Astrocyte (in vitro differentiated cells and primary cell): ENCODE results near the gene PDS5B. TPM values are rescaled to one million over a fixed set of nuclear protein-coding genes. Genes with fewer than 3 reads are reported as not detected.
"Not testable (repeated sequence)": the region's sequence is repeated elsewhere in the genome, so short reads cannot be mapped to it uniquely, and the experiment has no call there.

Experiments
- DNase-seq: peaks from one replicate; pipeline ENCODE4 v3.0.0-alpha.2; 2010; ENCODE audit warnings: low read depth
- FAIRE-seq: peaks from 2 replicates; lab custom pipeline; 2011; peaks lifted over from hg19 to GRCh38; lab: Jason Lieb, UNC
- H2AFZ ChIP-seq: 2 replicates; pipeline ENCODE4 v1.6.0; 2012; ENCODE audit warnings: low read depth, low read length, inconsistent platforms
- H3K27ac ChIP-seq: 2 replicates; pipeline ENCODE4 v1.5.1; 2011; ENCODE audit warnings: low read depth, low read length, inconsistent platforms
- H3K27me3 ChIP-seq: 2 replicates; pipeline ENCODE4 v1.6.0; 2011; ENCODE audit warnings: low read length, inconsistent platforms; ENCODE audit not compliant: insufficient read depth
- H3K36me3 ChIP-seq: 2 replicates; pipeline ENCODE4 v1.5.1; 2011; ENCODE audit warnings: low read length, inconsistent platforms; ENCODE audit not compliant: insufficient read depth
- H3K4me1 ChIP-seq: 2 replicates; pipeline ENCODE4 v1.5.1; 2011; ENCODE audit warnings: low read length, inconsistent platforms; ENCODE audit not compliant: insufficient read depth
- H3K4me2 ChIP-seq: 2 replicates; pipeline ENCODE4 v1.6.0; 2012; ENCODE audit warnings: low read length, inconsistent platforms
- H3K4me3 ChIP-seq: 2 replicates; pipeline ENCODE4 v1.5.1; 2011; ENCODE audit warnings: low read depth, mild to moderate bottlenecking, low read length, inconsistent platforms; ENCODE audit not compliant: insufficient read depth
- H3K79me2 ChIP-seq: 2 replicates; pipeline ENCODE4 v1.6.0; 2012; ENCODE audit warnings: mild to moderate bottlenecking, low read length, inconsistent platforms; ENCODE audit not compliant: insufficient read depth
- H3K9ac ChIP-seq: 2 replicates; pipeline ENCODE4 v1.6.0; 2012; ENCODE audit warnings: mild to moderate bottlenecking, low read length, inconsistent platforms
- H3K9me3 ChIP-seq: 2 replicates; pipeline ENCODE4 v1.5.1; 2012; ENCODE audit warnings: low read depth, mild to moderate bottlenecking, low read length, inconsistent platforms; ENCODE audit not compliant: insufficient read depth
- H4K20me1 ChIP-seq: 2 replicates; pipeline ENCODE4 v1.6.0; 2012; ENCODE audit warnings: low read length, inconsistent platforms; ENCODE audit not compliant: insufficient read depth
- H3K27ac Mint-ChIP-seq: one replicate; pipeline ENCODE4 v1.8.0; 2021; ENCODE audit warnings: mild to moderate bottlenecking, mixed read lengths; ENCODE audit not compliant: unreplicated experiment
- H3K27me3 Mint-ChIP-seq: one replicate; pipeline ENCODE4 v1.8.0; 2021; ENCODE audit warnings: low read depth, mixed read lengths; ENCODE audit not compliant: unreplicated experiment
- H3K36me3 Mint-ChIP-seq: one replicate; pipeline ENCODE4 v1.8.0; 2021; ENCODE audit warnings: low read depth, mixed read lengths; ENCODE audit not compliant: unreplicated experiment
- H3K4me1 Mint-ChIP-seq: one replicate; pipeline ENCODE4 v1.8.0; 2021; ENCODE audit warnings: low read depth, mixed read lengths; ENCODE audit not compliant: unreplicated experiment
- H3K4me3 Mint-ChIP-seq: one replicate; pipeline ENCODE4 v1.8.0; 2021; ENCODE audit warnings: mild to moderate bottlenecking, moderate library complexity, mixed read lengths; ENCODE audit not compliant: unreplicated experiment
- H3K9me3 Mint-ChIP-seq: one replicate; pipeline ENCODE4 v1.8.0; 2021; ENCODE audit warnings: mild to moderate bottlenecking, mixed read lengths; ENCODE audit not compliant: unreplicated experiment
- CTCF ChIP-seq: IDR thresholded peaks from 2 replicates; pipeline ENCODE4 v1.5.1; 2011; ENCODE audit warnings: low read depth, mild to moderate bottlenecking, inconsistent platforms, low read length, moderate library complexity; ENCODE audit not compliant: insufficient read depth
- EZH2 ChIP-seq: IDR thresholded peaks from 2 replicates; pipeline ENCODE4 v1.6.1; 2012; ENCODE audit warnings: mild to moderate bottlenecking, low read length, inconsistent platforms; ENCODE audit not compliant: insufficient read depth
- total RNA-seq: library from RNA; stranded (reverse); gene quantifications from 2 replicates; pipeline ENCODE4 v1.2.1, GENCODE V29; 2021

Gene PDS5B
- total RNA-seq, 1 donor from 2014 or later: 43.1 TPM

- Histone ChIP-seq H3K27ac (no peak overlapping the region), H3K36me3 (no peaks in the 10 kb centered on the region), H3K9me3 (no peaks in the 10 kb centered on the region), H3K79me2 (no peaks in the 10 kb centered on the region), H2AFZ (no peak overlapping the region), H3K27me3 (no peaks in the 10 kb centered on the region), H3K4me2 (no peak overlapping the region), H3K9ac (no peak overlapping the region), H3K4me3 (no peak overlapping the region), H4K20me1 (peaks cover 7% of the 10 kb centered on the region), H3K4me1 (no peaks in the 10 kb centered on the region)
- H3K4me1 Mint-ChIP-seq: peaks cover 1% of the 10 kb centered on the region
- H3K27ac Mint-ChIP-seq: no peak overlapping the region
- H3K27me3 Mint-ChIP-seq: no peaks in the 10 kb centered on the region
- FAIRE-seq (no peak), DNase-seq (no peak)
- no peak overlapping the region for H3K4me3 Mint-ChIP-seq
- H3K9me3 Mint-ChIP-seq: peaks cover 3% of the 10 kb centered on the region
- peaks cover 20% of the 10 kb centered on the region for H3K36me3 Mint-ChIP-seq
- no peak for TF ChIP-seq EZH2
Measured at GRCh38 chr13:32720026-32720425, 133.8 kb downstream of the PDS5B start.

- not testable (repeated sequence) for H3K4me3 ChIP-seq, H3K27me3 ChIP-seq, H3K4me2 ChIP-seq, H2AFZ ChIP-seq, DNase-seq, H3K4me1 Mint-ChIP-seq, H3K27ac ChIP-seq, H3K36me3 ChIP-seq, H3K27ac Mint-ChIP-seq, H3K9me3 ChIP-seq, FAIRE-seq, H3K4me3 Mint-ChIP-seq, H3K9ac ChIP-seq, H3K9me3 Mint-ChIP-seq, H3K79me2 ChIP-seq, H4K20me1 ChIP-seq, H3K27me3 Mint-ChIP-seq, H3K4me1 ChIP-seq
- peaks cover 14% of the 10 kb centered on the region for H3K36me3 Mint-ChIP-seq
Measured at GRCh38 chr13:32721131-32722034, 135.1 kb downstream of the PDS5B start.

- Histone ChIP-seq H3K9ac (no peak overlapping the region), H4K20me1 (peaks cover 7% of the 10 kb centered on the region), H3K4me1 (no peaks in the 10 kb centered on the region), H2AFZ (no peak overlapping the region), H3K4me2 (no peak overlapping the region), H3K9me3 (no peaks in the 10 kb centered on the region), H3K36me3 (no peaks in the 10 kb centered on the region), H3K4me3 (no peak overlapping the region), H3K27me3 (no peaks in the 10 kb centered on the region), H3K27ac (no peak overlapping the region), H3K79me2 (peaks cover 10% of the 10 kb centered on the region)
- peaks cover 8% of the 10 kb centered on the region for H3K4me1 Mint-ChIP-seq
- no peaks in the 10 kb centered on the region for H3K9me3 Mint-ChIP-seq
- H3K27me3 Mint-ChIP-seq: no peaks in the 10 kb centered on the region
- H3K4me3 Mint-ChIP-seq: no peak overlapping the region
- no peak for DNase-seq
- no peak for FAIRE-seq
- H3K36me3 Mint-ChIP-seq: peaks cover 14% of the 10 kb centered on the region
- no peak for TF ChIP-seq EZH2
- no peak for TF ChIP-seq CTCF
- no peak overlapping the region for H3K27ac Mint-ChIP-seq
Measured at GRCh38 chr13:32722340-32722739, 136.1 kb downstream of the PDS5B start.
